Left cardiac atrium (tissue), 4 donors: ENCODE measurements around the gene TULP1. TPM values are rescaled to one million over a fixed set of nuclear protein-coding genes. Genes with fewer than 3 reads are reported as not detected.

Source experiments
- ATAC-seq, 2 donors: fragments of 200-7000 bp; cut with Tn5 transposase; one replicate each; pipeline ENCODE4 v1.9.1; 2020; ENCODE audit warnings: mild to moderate bottlenecking in 2 of 2, moderate library complexity in 2 of 2
- DNase-seq: peaks from one replicate; pipeline ENCODE4 v3.0.0-alpha.2; 2020
- intact Hi-C, 2 donors: fragments of 100-400 bp; cut with DNase I; formaldehyde crosslinking; loops; one replicate each; pipeline versions ENCODE4 v1.14.1 to v1.15.1; 2022 to 2023
- total RNA-seq, 2 donors: library from RNA; stranded (reverse); fragmentation: NEBNext Ultra II Directional; extraction: Animal tissue kit (Norgen Biotek cat#: 25700); gene quantifications; one replicate each; pipeline ENCODE4 v1.2.1, GENCODE V29; 2021
- donor health status: DM: no; HTN: yes; CAD: no.
- donor health status: DM: no; HTN: yes; CAD: no; lungs with severe emphysema.
- donor health status: DM: yes; HTN: yes; CAD: no.
- donor health status: Dilated cardiomyopathy.

TULP1 gene
- total RNA-seq, 2 donors from 2014 or later: 0.32 TPM; not detected in 1

- no peak for DNase-seq
- ATAC-seq: no peak
- intact Hi-C loops: no loop called here
These were observed 24.8 kb downstream of the TULP1 start for GRCh38 chr6:35487658-35488516.

- ATAC-seq (peak; percentile 28 to 56), DNase-seq (peak; percentile 67)
- intact Hi-C loops: no loop called here
These were observed 26.4 kb downstream of the TULP1 start for GRCh38 chr6:35486005-35486925.

- ATAC-seq (peak; percentile 47 to 48), DNase-seq (no peak)
- intact Hi-C loops: no loop called here
These were observed 27.3 kb downstream of the TULP1 start for GRCh38 chr6:35485402-35485877.

GRCh38 chr6:35484921-35485392 lies 27.7 kb downstream of the TULP1 start:
- intact Hi-C loops: no loop called here
- no peak for DNase-seq
- ATAC-seq: no peak

- ATAC-seq (no peak), DNase-seq (no peak)
- intact Hi-C loops: no loop called here
These were observed 28.6 kb downstream of the TULP1 start for GRCh38 chr6:35483893-35484645.

- DNase-seq (no peak), ATAC-seq (no peak)
- intact Hi-C loops: no loop called here
These were observed 29.2 kb downstream of the TULP1 start for GRCh38 chr6:35483490-35483889.

- DNase-seq (no peak), ATAC-seq (no peak)
- intact Hi-C loops: no loop called here
These were observed 29.6 kb downstream of the TULP1 start for GRCh38 chr6:35483062-35483461.

GRCh38 chr6:35481226-35481625 lies 31.5 kb downstream of the TULP1 start:
- ATAC-seq: no peak
- intact Hi-C loops: no loop called here
- DNase-seq: no peak

GRCh38 chr6:35480176-35480575 lies 32.5 kb downstream of the TULP1 start:
- intact Hi-C loops: no loop called here
- DNase-seq (no peak), ATAC-seq (no peak)

- intact Hi-C loops: no loop called here
- no peak for ATAC-seq
- DNase-seq: no peak
These were observed 34.4 kb downstream of the TULP1 start for GRCh38 chr6:35478259-35478658.

GRCh38 chr6:35477551-35478179 lies 35.0 kb downstream of the TULP1 start:
- no peak for DNase-seq
- no peak for ATAC-seq
- intact Hi-C loops: no loop called here

GRCh38 chr6:35477028-35477427 lies 35.7 kb downstream of the TULP1 start:
- DNase-seq: no peak
- intact Hi-C loops: no loop called here

GRCh38 chr6:35476004-35476403 lies 36.7 kb downstream of the TULP1 start:
- ATAC-seq (no peak), DNase-seq (no peak)
- intact Hi-C loops: no loop called here

More at GRCh38 chr6:35477028-35477427, 35.7 kb downstream of the TULP1 start:
- no peak for ATAC-seq

- ATAC-seq: no peak
- intact Hi-C loops: no loop called here
- DNase-seq: no peak
These were observed 37.1 kb downstream of the TULP1 start for GRCh38 chr6:35475573-35475972.

- no peak for ATAC-seq
- DNase-seq: no peak
- intact Hi-C loops: no loop called here
These were observed 37.6 kb downstream of the TULP1 start for GRCh38 chr6:35474942-35475570.

- DNase-seq (no peak), ATAC-seq (no peak)
- intact Hi-C loops: no loop called here
These were observed 38.4 kb downstream of the TULP1 start for GRCh38 chr6:35474131-35474941.

- intact Hi-C loops: no loop called here
- DNase-seq (no peak), ATAC-seq (no peak)
These were observed 38.9 kb downstream of the TULP1 start for GRCh38 chr6:35473850-35474130.
